Caco-2 (cell line): Measurements from ENCODE around the gene NECTIN1. TPM values are rescaled to one million over a fixed set of nuclear protein-coding genes. Genes with fewer than 3 reads are reported as not detected.

Experiments
- BruUV-seq: library from RNA; stranded (reverse); fragments of 400-500 nt; replicated peaks from 2 replicates; lab custom pipeline; 2021; lab: Mats Ljungman, UMichigan
- CTCF ChIA-PET: fragments of 300-600 bp; sonication (Branson Sonifier 250); formaldehyde crosslinking; loops from one replicate; lab custom pipeline; 2022; ENCODE audit warnings: antibody characterized with exemption; lab: Charles Lee
- POLR2A ChIA-PET: fragments of 300-600 bp; sonication (Branson Sonifier 250); formaldehyde crosslinking; loops from one replicate; lab custom pipeline; 2022; ENCODE audit warnings: antibody characterized with exemption; lab: Charles Lee
- DNase-seq, 2 experiments: peaks; one replicate each; pipeline versions ENCODE4 v3.0.0 to v3.0.0-alpha.2; 2020 to 2022
- H3K27me3 ChIP-seq: replicated peaks from 2 replicates; pipeline ENCODE4 v1.6.0; 2011; ENCODE audit warnings: low read length; ENCODE audit not compliant: control insufficient read depth, insufficient read depth
- H3K36me3 ChIP-seq: 2 replicates; pipeline ENCODE4 v1.5.1; 2011; ENCODE audit warnings: low read length; ENCODE audit not compliant: control insufficient read depth, insufficient read depth
- H3K4me1 ChIP-seq: fragments of 250-450 bp; sonication (Bioruptor Pico); 2 replicates; pipeline ENCODE4 v1.5.1; 2020; ENCODE audit warnings: mild to moderate bottlenecking
- H3K4me3 ChIP-seq: 2 replicates; pipeline ENCODE4 v1.5.1; 2011; ENCODE audit warnings: low read depth, mild to moderate bottlenecking, control low read depth, low read length
- H3K9me3 ChIP-seq: fragments of 250-450 bp; sonication (Bioruptor Pico); 2 replicates; pipeline ENCODE4 v1.5.1; 2020; ENCODE audit warnings: mild to moderate bottlenecking, moderate library complexity
- H3K27ac Mint-ChIP-seq: one replicate; pipeline ENCODE4 v1.8.0; 2022; ENCODE audit warnings: mixed read lengths; ENCODE audit not compliant: unreplicated experiment
- H3K27me3 Mint-ChIP-seq: one replicate; pipeline ENCODE4 v1.8.0; 2022; ENCODE audit warnings: mixed read lengths; ENCODE audit not compliant: insufficient read depth, unreplicated experiment
- H3K36me3 Mint-ChIP-seq: one replicate; pipeline ENCODE4 v1.8.0; 2022; ENCODE audit warnings: mild to moderate bottlenecking, mixed read lengths; ENCODE audit not compliant: insufficient read depth, unreplicated experiment
- H3K4me1 Mint-ChIP-seq: one replicate; pipeline ENCODE4 v1.8.0; 2022; ENCODE audit warnings: low read depth, mixed read lengths; ENCODE audit not compliant: unreplicated experiment
- H3K4me3 Mint-ChIP-seq: one replicate; pipeline ENCODE4 v1.8.0; 2022; ENCODE audit warnings: mild to moderate bottlenecking, moderate library complexity, mixed read lengths; ENCODE audit not compliant: unreplicated experiment
- H3K9me3 Mint-ChIP-seq: one replicate; pipeline ENCODE4 v1.8.0; 2022; ENCODE audit warnings: mixed read lengths; ENCODE audit not compliant: unreplicated experiment
- intact Hi-C: fragments of 100-400 bp; cut with micrococcal nuclease; formaldehyde crosslinking; loops from one replicate; pipeline ENCODE4 v1.10.0; 2022; ENCODE audit not compliant: unreplicated experiment
- total RNA-seq: library from RNA; stranded (reverse); gene quantifications from 2 replicates; pipeline ENCODE4 v1.2.3, GENCODE V29; 2022
- TF ChIP-seq, protein P1 (sequence below), 2 experiments: fragments of 200-600 bp in 1 of 2; IDR thresholded peaks; 1 replicate in 1 of 2; 2 replicates in 1 of 2; pipeline versions ENCODE4 v1.5.1 to v1.8.0; 2011 to 2022; ENCODE audit warnings: antibody characterized with exemption in 1 of 2, control low read depth in 1 of 2, inconsistent platforms in 1 of 2, low read depth in 1 of 2, low read length in 1 of 2, mild to moderate bottlenecking in 1 of 2, moderate library complexity in 1 of 2; ENCODE audit not compliant: insufficient read depth in 1 of 2, severe bottlenecking in 1 of 2, unreplicated experiment in 1 of 2

NECTIN1 gene
- total RNA-seq, 1 experiment from 2014 or later: 60.1 TPM

GRCh38 chr11:119591836-119592310, 137.1 kb downstream of the NECTIN1 start:
- H3K36me3 Mint-ChIP-seq: no peaks in the 10 kb centered on the region
- Histone ChIP-seq H3K9me3 (peaks cover 10% of the 10 kb centered on the region; the same call in 1 of the 2 replicates), H3K4me3 (no peak overlapping the region), H3K4me1 (peaks cover 21% of the 10 kb centered on the region), H3K36me3 (no peaks in the 10 kb centered on the region), H3K27me3 (no peaks in the 10 kb centered on the region)
- ChIA-PET CTCF (no interaction called here), POLR2A (no interaction called here)
- BruUV-seq: no TSS peak
- peaks cover 2% of the 10 kb centered on the region for H3K27me3 Mint-ChIP-seq
- DNase-seq: no peak
- TF ChIP-seq, protein P1, sequence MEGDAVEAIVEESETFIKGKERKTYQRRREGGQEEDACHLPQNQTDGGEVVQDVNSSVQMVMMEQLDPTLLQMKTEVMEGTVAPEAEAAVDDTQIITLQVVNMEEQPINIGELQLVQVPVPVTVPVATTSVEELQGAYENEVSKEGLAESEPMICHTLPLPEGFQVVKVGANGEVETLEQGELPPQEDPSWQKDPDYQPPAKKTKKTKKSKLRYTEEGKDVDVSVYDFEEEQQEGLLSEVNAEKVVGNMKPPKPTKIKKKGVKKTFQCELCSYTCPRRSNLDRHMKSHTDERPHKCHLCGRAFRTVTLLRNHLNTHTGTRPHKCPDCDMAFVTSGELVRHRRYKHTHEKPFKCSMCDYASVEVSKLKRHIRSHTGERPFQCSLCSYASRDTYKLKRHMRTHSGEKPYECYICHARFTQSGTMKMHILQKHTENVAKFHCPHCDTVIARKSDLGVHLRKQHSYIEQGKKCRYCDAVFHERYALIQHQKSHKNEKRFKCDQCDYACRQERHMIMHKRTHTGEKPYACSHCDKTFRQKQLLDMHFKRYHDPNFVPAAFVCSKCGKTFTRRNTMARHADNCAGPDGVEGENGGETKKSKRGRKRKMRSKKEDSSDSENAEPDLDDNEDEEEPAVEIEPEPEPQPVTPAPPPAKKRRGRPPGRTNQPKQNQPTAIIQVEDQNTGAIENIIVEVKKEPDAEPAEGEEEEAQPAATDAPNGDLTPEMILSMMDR (IDR thresholded peaks at IDR 0.05; ENCODE audit: insufficient read depth in 1 of 2, low read depth in 1 of 2, low read length in 1 of 2, severe bottlenecking in 1 of 2, unreplicated experiment in 1 of 2): no peak
- no peak overlapping the region for H3K27ac Mint-ChIP-seq
- H3K4me3 Mint-ChIP-seq: no peak overlapping the region
- no peaks in the 10 kb centered on the region for H3K9me3 Mint-ChIP-seq
- H3K4me1 Mint-ChIP-seq: peaks cover 12% of the 10 kb centered on the region
- intact Hi-C loops: no loop called here

DNA sequence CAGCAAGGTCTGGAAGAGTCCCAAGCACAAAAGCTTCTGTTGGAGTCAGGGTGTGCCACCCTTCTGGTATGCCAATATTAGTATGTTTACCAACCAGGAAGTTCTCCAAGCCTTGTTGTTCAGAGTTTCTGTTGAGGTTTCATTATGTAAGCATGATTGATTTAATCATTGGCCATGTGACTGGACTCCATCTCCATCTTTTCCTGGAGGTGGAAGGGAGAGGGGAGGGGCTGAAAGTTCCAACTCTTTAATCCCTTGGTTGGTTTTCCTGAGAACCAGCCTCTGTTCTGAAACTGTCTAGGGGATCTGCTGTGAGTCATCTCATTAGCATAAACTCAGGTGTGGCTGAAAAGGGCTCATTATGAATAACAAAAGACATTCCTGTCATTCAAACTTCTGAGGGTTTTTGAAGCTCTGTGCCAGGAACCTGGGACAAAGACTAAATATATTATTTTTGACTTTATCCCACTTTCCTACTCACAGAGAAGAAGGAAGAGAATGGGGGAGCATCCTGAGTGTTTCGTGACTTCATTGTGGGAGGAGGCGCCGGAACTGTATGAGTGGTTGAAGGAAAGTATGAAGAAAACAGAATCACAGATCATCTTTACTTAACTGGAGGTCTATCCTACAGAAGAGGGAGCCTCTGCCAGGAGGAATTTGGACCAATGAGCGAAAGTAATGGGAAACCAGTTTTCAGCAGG, 138.2 kb downstream of the NECTIN1 start:
- Mint-ChIP-seq H3K9me3 (no peaks in the 10 kb centered on the region), H3K4me1 (peaks cover 12% of the 10 kb centered on the region), H3K4me3 (no peak overlapping the region), H3K27ac (no peak overlapping the region), H3K36me3 (no peaks in the 10 kb centered on the region), H3K27me3 (peaks cover 5% of the 10 kb centered on the region)
- DNase-seq: no peak
- TF ChIP-seq, protein P1 (IDR thresholded peaks at IDR 0.05; ENCODE audit: insufficient read depth in 1 of 2, low read depth in 1 of 2, low read length in 1 of 2, severe bottlenecking in 1 of 2, unreplicated experiment in 1 of 2): no peak
- Histone ChIP-seq H3K9me3 (peaks cover 10% of the 10 kb centered on the region; the same call in 1 of the 2 replicates), H3K36me3 (no peaks in the 10 kb centered on the region), H3K27me3 (no peaks in the 10 kb centered on the region), H3K4me3 (no peak overlapping the region), H3K4me1 (peaks cover 21% of the 10 kb centered on the region)
- intact Hi-C loops: no loop called here
- ChIA-PET CTCF (interaction anchor here (0.5 kb wide), 1 partner anchor 275 kb away, joined by 3 read pairs; no protein-coding TSS in a partner anchor), POLR2A (no interaction called here)
- BruUV-seq: no TSS peak

DNA sequence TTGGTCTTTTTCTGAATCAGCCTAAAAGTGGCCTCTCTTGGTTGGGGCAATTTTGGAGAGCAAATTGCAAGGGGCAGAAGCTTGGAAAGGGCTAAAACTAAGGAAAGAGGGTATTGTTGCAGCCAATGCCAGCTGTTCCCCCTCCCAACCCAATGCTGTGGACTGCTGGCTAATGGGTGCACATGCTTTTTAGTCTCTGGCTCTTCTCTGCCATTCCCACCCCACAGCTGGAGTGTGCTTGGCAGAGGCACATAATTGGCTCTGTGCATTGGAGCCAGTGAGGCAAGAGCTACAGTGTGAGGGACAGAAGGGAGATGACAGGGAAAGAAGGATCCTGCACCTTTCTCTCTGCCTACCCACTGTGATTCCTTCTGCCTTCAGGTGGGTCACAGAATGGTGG, 140.0 kb downstream of the NECTIN1 start:
- ChIA-PET CTCF (no interaction called here), POLR2A (interaction anchor here (0.6 kb wide), 1 partner anchor 160 kb away, joined by 8 read pairs; no protein-coding TSS in a partner anchor)
- Mint-ChIP-seq H3K4me1 (no peaks in the 10 kb centered on the region), H3K9me3 (no peaks in the 10 kb centered on the region), H3K27me3 (peaks cover 5% of the 10 kb centered on the region), H3K36me3 (no peaks in the 10 kb centered on the region), H3K27ac (no peak overlapping the region), H3K4me3 (no peak overlapping the region)
- no peak for DNase-seq
- Histone ChIP-seq H3K9me3 (peaks cover 10% of the 10 kb centered on the region; the same call in 1 of the 2 replicates), H3K27me3 (no peaks in the 10 kb centered on the region), H3K36me3 (no peaks in the 10 kb centered on the region), H3K4me1 (peaks cover 5% of the 10 kb centered on the region), H3K4me3 (no peak overlapping the region)
- no TSS peak for BruUV-seq
- TF ChIP-seq, protein P1 (IDR thresholded peaks at IDR 0.05; ENCODE audit: insufficient read depth in 1 of 2, low read depth in 1 of 2, low read length in 1 of 2, severe bottlenecking in 1 of 2, unreplicated experiment in 1 of 2): no peak
- intact Hi-C loops: no loop called here
